Cerebellar nuclear complex (tissue), 1 donor: Measurements from ENCODE around the gene ANKAR.
"Not testable (repeated sequence)": the region's sequence is repeated elsewhere in the genome, so short reads cannot be mapped to it uniquely, and the experiment has no call there.

ENCODE experiments used
- DNase-seq, 2 experiments: peaks; one replicate each; lab custom pipeline; 2025; lab: John Stamatoyannopoulos, UW

Gene ANKAR

GRCh38 chr2:189702071-189702470, 27.6 kb downstream of the ANKAR start:
- no peak for DNase-seq

- no peak for DNase-seq
Observed at GRCh38 chr2:189709501-189710221, 35.2 kb downstream of the ANKAR start.

GRCh38 chr2:189717593-189717992, 43.1 kb downstream of the ANKAR start:
- not testable (repeated sequence) for DNase-seq

- no peak for DNase-seq
Observed at GRCh38 chr2:189719571-189719970, 45.1 kb downstream of the ANKAR start.

- DNase-seq: no peak
Observed at GRCh38 chr2:189723192-189723591, 48.7 kb downstream of the ANKAR start.
